Activated CD4-positive, alpha-beta T cell treated with anti-CD3 and anti-CD28 coated beads, Interleukin-2, amount 50 U/mL, for 4 hours (primary cell): ENCODE data around the gene FBXO21.

Experiments used
- DNase-seq, 2 experiments: peaks; one replicate each; pipeline ENCODE4 v3.0.0-alpha.2; 2020

Gene FBXO21

DNA sequence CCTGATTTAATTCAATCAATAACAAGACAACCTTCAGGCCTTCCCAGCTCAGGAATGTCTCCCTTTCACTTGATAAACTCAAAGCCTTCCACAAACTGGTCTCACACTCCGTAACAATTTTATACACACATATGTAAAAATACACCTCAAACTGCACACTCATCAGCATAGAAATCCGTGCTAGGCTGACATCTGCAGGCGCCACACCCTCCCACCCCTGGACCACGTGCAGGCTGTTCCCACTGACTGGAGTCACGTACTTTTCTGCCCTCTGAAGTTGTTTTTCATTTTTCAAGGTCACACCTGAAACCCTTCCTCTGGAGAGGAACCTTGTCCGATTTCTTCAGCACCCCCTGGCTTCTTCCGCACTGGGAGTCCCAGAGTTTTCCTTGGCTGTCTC, 27.6 kb downstream of the FBXO21 start:
- no peak for DNase-seq

DNA sequence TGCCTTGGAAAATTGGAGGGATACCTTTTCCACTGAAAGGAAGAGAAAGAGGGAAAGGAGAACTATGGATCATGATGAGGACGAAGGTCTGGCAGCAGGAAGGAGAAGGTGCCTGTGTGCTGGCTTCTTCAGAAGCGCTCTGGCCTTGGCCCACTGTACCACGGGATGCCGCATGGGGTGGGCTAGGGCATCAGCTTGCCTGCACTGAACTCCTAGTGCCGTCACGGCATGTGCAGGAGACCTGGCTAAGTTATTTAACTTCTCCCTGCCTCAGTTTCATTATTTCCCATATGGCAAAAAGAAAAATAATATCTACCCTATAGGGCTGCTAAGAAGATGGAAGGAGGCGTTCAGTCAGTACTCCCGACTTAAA, 28.1 kb downstream of the FBXO21 start:
- DNase-seq: no peak

DNA sequence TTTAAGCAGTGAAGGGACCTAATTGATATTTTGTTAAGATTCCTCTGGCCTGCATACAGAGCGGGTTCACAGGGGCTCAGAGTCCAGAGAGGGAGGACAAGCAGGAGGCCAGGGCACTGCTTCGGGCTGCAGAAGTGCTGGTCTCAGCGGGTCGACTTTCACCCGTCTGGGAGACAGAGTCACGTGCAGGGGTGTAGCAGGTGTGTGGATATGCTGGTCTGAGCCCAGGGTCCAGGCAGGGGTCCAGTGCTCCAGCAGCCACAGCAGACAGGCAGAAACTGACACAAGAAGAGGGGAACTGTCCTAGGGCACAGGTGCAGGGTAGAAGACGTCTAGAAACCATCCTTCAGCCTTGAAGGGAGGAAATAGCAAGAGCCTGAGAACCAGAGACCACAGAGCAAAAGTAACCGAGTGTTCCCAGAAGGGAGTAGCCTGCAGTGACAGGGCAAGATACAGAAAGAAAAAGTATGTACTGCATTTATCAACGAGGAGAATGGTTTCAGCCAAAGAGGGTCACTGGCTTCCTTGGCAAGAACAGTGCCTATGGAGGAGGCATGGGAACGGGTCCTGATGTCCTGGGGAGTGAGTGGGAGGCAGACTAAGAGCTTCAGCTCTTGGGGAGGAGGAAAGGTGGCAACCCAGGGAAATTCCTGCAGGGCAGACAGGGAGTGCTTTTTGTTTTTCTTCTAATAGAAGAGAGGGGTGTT, 28.7 kb downstream of the FBXO21 start:
- DNase-seq: no peak

DNA sequence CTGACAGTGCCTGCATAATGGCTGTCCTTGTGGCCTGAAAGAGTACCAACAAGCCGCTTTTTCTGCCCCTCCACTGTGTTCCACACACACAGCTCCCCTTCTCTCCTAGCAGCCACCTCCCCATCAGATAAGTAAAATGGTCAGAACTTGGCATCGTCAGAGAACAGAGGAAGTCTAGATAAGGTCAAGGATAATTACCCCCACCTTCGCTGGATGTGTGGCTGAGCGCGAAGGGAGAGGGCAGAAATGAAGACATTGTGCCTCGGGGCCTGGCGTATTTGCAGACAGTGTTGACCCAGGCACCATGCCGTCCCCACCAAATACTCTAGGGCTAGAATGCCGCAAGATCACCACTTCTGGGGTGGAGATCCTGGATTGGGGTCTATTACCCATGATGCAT, 30.6 kb downstream of the FBXO21 start:
- DNase-seq: no peak

DNA sequence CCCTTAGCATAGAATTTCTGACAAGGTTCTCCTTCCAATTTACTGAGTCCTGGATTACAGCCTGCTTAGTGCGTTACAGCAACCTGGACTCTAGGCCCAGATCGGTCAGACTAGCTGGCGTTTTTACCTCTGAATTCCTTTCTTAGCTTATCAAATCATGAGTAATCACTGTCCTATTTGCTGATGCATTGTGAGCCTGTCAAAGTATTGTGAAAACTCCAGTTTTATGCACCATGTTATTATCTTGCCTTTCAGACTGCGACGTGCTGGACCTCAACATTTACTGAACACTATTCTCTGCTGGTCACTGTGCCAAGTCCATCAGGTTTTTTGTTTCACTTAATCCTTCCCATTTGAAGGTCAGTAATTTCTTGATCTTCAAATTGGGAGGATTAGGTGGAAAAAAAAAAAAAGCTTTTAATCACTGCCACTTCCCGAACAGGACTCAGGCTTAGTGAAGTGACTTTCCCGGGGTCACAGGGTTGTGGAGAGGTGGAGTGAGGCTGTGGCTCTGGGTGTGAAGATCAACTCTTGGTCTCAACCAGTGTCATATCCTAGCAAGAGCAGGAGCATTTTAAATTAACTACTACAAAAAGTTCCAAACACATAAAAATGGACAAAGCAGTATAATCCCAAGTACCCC, 31.2 kb downstream of the FBXO21 start:
- no peak for DNase-seq

DNA sequence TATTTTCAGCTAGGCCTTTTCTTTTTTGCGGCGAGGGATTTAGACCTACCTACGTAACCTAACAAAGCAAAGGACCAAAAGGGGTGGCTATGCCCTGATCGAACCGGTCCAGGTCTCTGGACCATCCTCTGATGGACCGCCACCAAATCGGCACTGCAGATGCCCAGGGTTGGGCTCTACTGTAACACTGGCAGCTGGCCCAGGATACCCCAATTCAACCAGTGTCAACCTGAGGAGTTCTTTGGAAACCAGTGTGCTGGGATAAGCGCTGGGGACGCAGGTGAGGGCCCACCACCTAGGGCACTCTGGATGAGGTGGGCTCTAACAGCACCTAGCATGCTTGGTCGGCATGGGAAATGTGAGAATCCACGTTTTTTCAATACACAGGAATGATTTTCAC, 32.2 kb downstream of the FBXO21 start:
- DNase-seq: no peak

DNA sequence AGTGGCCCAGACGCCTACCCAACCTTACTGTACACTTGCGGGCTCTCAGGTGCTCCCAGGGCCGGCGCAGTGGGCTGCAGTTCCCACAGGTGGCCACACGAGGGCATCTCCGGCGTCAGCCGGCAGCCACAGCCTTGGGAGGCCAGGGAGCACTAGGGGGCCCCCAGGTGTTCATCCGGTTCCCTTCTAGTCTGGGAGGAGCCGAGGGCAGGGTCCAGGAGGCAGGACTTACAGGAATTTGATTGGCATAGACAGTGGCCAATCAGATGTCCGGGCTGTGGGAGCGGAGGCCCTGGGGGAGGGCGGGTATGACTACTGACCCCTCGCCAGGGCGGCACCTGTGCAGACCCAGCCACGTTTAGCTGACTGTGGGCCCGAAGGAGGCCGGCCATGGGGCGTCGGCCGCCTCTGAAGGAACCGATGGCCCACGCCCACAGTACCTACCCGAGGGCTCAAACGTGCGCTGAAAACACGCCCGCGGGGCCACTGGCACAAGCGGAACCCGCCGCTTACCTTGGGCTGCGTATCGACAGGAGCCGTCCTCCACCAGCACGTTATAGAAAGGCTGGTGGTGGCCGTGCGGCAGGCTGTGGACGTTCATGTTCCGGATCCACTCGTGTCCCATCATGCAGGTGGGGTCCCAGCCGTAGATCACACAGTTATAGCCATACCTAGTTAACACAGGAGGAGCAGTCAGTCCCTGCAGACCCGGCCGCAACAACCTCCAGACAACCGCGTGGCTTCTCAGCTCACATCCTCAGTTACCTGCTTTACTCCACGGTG, 34.8 kb downstream of the FBXO21 start:
- peak; percentile 68 to 70 for DNase-seq

DNA sequence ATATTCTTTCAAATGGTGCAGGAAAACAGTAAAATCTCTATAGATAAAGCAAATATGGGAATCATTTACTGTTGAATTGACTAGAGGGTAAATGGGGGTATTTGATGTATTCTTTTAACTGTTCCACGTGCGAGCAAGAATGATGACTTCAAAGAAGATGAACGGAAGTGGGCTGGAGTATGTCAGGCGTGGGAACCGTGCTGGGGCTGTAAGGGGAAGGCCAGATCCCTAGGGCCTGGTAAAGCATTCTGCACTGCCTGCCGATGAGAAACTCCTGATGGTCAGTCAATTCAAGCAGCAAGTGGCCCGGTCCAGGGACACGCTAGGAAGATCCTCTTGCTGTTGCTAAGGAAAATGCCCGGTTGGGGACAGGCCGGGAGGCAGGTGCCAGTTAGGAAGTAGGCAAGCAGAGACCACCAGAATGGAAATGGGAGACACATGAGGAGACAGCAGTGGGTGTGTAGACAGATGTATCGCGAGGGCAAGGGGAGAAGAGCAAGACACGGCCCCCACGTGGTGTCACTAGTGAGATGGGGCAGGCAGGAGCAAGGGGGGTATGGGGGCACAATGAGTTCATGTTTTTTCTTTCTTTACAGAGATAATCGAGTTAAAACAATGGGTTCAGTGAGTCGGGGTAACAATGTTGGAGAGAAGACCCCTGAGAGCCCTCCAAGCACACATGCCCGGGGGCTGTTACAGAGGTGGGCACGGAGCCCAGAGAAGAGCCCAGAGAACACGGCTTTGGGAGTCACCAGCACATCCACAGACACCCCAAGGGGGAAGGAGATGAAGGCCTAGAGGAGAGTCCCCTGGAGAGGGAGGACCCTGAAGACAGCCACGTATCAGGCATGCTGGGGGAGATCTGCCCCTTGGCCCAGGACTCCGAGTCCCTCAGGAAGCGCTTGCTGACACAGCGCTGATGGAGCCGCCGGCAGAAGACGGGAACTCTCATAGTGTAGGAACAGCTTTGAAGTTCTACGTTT, 37.2 kb downstream of the FBXO21 start:
- DNase-seq: no peak

DNA sequence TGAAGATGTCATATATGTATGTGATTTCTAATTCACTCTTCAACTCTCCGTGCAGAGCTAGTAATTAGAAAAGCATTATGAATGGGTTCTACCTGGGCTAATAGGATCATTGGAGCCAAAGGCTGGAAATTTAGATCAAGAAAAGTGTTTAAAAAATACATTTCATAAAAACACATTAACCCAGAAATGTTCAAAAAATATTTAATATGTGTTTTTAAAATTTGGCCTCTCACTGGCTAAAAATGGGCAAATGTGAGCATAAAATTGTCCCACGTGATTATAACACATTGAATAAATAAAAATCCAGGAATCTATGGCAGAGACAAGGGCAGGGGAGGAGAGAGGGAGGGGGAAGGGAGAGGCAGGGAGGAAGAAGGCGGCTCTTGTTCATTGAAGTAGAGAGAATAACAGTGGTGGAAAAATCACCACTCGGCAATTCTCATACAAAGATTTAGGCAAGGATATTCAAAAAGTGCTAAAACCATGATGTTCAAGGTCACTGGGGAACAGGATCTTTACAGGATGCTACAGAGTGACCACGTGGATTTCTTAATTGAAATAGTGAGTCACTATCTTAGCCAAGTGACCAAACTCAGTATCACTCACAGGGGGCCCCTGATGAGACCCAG, 38.8 kb downstream of the FBXO21 start:
- no peak for DNase-seq

DNA sequence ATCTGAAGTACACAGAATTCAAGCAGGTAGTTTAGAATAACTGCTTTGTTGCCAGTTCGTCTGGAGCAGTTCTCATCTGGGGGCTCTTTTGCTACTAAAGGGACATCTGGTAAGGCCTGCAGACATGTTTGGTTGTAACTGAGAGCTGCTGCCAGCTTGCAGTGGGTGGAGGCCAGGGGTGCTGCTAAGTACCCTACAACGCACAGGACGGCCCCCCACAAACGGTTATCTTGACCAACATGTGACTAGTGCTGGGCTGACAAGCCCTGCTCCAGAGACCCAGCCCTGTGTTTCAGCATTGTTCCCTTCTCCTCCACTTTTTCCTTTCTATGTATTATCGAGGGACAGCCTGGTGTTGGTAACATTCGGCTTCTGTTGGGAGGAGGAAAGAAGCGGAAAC, 40.8 kb downstream of the FBXO21 start:
- no peak for DNase-seq

DNA sequence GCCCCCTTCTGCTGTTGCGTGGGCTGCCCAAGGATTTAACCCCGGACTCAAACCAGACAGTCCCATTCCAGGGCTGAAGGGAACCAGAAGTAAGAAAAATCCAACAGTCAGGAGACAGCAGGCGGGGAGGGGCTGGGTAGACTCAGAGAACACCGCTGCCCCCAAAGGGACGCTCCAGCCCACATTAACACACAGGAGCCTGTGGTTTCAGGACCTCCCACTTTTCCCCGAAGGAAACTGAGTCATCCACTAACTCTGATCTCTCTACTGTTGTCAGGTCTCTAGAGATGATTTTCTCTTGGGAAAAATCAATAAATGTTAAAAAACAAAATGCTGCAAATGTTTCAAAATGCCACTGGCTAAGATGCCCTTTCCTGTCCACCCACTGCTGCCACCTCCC, 41.6 kb downstream of the FBXO21 start:
- no peak for DNase-seq

DNA sequence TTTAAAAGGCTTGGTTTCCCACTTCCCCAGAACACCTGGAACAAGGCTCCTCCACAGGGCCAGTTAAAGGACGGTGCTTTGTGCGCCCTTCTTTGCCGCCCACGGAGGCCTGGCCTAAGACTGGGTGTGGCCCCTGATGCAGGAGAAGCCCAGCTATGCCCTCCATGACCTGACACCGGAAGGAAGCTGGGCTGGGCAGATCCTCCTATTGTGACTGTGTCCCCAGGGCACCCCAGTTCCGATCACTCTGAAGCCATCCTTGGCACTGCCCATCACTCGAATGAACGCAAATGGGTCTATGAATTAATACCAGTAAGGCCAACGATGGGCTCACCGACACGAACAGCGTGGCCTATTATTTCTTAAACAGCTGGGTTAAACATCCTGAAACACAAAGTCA, 42.6 kb downstream of the FBXO21 start:
- DNase-seq: no peak

DNA sequence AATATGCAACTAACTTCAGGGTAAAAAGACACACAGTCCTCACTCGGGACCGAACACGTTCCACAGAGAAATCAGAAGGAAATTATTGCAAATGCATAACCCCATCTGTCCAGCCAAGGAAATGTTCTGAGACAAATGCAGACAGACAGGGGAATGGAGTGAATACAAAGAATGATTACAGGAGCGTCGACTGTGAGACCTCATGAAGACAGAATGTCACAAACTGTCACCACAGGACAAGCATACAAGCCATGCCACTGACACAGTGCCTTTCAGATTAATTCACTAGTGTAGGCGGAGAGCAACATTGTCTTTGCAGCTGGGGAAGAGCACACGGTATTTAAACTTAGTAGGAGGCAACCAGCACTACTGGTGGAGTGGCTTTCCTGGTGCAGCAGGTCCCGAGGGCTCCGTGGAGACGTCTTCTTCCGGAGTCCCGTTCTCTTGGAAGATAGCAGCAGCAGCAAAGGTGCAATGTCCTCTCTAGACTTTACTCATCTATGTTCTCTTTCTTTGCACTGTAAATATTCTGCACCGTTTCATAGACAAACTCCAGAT, 44.6 kb downstream of the FBXO21 start:
- no peak for DNase-seq

DNA sequence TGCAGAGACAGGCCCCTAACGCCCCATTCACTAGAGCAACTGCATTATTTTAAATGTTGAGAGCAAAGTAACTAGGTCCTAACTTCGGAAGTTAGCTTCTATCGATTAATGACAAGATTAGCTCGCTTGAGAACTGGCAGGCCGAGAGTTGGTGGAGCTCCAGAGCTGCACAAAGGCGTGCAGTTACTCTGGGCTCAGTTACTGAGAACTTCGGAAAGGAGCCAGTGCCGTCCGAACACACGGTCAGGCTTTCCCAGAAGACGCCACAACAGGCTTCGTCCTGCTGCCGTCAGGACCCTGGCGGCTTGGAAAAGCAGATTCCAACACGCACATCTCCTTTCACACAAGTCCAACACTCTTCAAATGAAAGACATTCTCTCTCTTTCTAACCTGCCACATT, 45.7 kb downstream of the FBXO21 start:
- no peak for DNase-seq

DNA sequence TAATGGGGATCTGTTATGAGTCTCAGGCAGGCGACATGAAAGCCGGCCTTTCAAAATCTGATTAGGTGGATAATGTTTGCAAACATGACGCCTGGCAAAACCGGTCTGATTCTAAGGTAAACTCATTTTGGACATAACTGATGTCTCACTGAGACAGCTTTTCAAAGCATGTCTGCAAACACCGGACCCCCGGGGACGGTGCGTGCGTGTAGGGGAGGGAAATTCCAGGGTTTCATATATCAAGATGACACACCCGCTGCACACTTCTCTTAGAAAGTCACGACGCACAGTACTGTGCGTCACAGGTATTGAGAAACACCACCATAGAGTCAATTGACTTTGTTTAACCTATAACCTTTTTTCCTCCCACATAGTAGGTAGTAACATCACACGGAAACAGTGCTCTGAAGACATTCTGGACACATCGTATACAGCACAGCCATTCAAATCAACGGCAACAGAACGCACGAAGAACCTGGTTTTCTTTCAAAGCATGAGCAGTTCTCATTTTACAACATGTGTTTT, 47.2 kb downstream of the FBXO21 start:
- DNase-seq: no peak

DNA sequence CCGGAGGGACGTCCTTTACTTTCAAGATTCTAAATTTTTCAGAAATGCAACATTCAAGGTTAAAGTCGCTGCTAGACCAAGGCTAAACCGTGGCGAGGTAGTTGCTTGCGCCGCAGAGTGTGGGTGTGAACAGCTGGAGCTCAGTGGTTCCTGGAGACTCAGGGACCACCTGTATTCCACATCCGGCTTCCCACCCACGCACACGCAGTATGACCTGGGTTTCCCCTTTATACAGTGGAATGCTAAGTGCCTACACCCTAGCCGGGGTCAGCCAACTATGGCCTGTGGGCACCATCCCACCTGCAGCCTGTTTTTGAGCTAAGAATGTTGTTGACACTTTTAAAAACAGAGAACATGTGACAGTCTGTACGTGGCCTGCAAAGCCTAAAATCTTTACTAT, 48.2 kb downstream of the FBXO21 start:
- no peak for DNase-seq

DNA sequence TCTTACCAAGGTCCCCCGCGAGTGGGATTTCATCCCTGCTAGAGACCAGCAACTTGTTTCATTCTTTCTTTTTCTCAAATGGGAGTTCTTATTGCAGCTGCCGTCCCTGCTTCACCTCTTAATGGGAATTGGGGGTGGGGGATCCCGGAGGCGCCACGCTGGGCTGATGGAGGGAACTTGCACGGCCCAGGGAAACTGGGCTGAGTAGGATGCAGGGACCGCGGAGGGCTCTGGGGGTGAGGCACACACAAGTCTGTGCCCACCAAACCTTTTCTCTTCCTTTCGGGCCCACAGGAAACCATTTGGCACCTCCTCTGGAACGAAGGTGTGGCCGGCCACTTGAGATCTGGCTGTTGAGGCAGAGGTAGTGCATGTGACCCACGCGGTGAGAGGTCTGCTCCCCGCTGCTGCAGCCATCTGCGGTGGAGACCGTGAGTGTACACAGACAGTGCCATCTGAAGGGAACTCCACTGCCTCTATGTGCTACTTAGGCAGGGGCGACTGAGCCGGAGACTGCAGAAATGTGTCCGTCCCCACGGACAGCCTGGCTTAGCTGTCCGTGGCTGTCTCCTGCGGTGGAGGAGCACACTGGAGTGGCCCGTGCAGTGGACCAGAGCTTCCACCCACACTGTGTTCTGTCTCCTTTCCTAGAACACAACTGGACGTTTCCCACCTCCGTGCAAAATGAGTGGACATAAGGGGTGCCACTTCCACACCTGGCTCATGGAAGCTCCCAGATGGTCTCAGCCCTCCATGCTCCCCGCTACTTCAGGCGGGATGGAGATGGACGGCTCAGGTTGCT, 49.0 kb downstream of the FBXO21 start:
- no peak for DNase-seq

DNA sequence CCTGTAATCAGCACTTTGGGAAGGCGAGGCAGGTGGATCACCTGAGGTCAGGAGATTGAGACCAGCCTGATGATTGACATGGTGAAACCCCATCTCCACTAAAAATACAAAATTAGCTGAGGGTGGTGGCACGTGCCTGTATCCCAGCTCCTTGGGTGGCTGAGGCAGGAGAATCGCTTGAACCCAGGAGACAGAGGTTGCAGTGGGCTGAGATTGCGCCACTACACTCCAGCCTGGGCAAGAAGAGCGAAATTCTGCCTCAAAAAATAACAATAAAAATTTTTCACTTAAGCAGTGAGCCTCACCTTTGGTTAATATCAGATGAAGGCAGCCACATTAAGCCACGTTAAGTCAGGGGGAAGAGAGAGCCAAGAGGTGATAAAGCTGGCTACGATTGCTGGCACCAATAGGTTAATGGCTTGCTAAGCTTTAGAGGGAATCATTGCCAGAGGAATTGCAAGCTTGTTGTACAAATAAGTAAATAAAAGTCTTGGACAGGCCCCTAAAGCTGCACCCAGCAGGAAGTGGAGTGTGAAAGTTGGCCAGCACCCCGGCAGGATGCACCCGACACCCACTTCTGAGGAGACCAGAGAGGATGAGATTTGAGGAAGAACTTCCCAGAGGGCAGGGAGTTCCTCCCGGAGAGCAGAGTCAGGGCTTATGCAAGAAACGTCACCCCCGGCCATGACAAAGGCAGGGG, 49.7 kb downstream of the FBXO21 start:
- DNase-seq: no peak

DNA sequence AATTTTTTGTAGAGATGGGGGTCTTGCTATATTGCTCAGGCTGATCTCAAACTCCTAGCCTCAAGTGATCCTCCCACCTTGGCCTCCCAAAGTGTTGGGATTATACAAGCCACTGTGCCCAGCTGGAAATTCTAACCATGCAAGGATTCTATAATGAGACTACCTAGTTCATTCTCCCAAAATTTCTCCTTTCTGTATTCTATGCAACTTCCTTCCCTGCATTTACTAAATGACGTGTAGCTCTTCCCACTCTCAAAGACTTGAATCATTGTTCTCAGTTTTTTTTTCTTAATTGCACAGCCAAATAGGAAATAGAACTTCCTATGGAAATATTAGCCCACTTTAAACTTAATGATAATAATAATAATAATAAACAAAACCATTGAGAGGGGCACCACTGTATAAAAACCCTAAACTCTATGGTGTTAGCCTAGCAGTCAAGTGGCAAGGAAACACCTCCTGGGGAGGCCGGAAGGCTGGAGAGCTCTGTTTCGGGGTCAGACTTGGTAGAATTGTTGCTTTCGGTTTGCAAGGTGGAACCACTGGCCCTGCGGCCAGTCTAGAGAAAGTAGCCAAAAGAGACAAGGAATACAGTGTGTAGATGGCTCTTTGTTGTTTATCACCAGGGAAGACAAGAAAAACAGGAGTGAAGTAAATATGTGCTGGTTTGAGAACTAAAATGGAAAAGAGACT, 51.1 kb downstream of the FBXO21 start:
- DNase-seq: no peak

DNA sequence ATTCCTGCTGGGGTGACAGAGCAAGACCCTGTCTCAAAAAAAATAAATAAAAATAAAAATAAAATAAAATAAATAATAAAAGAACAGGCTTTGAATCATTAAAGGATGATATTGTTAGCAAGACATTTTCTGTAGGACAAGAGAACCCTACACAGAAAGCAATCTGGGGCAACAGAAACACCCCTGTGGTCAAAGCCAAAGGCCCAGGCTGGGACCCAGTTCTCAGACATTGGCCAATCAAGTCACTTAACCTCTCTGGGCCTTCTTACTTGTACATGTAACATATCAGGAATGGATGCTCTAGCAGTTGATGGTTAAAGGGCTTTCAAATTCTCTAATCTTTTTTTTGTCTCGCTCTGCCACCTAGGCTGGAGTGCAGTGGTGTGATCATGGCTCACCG, 55.5 kb downstream of the FBXO21 start:
- no peak for DNase-seq
